MM.1S (cell line): ENCODE results near the gene SELENOP.

Source experiments
- DNase-seq: peaks from one replicate; pipeline ENCODE4 v3.0.0-alpha.2; 2015
- H2AFZ ChIP-seq: fragments of 300-600 bp; sonication (generic); 2 replicates; pipeline ENCODE4 v1.6.0; 2016; ENCODE audit warnings: antibody characterized with exemption, low read length
- H3F3A ChIP-seq: fragments of 300-600 bp; sonication (generic); 2 replicates; pipeline ENCODE4 v1.6.1; 2016; ENCODE audit warnings: mild to moderate bottlenecking, antibody characterized with exemption, low read length, moderate library complexity, mixed read lengths; ENCODE audit not compliant: insufficient read depth
- H3K27ac ChIP-seq: fragments of 300-600 bp; sonication (generic); 2 replicates; pipeline ENCODE4 v1.5.1; 2016; ENCODE audit warnings: mild to moderate bottlenecking, low read length
- H3K27me3 ChIP-seq: fragments of 300-600 bp; sonication (generic); replicated peaks from 2 replicates; pipeline ENCODE4 v1.6.0; 2016; ENCODE audit warnings: low read length; ENCODE audit not compliant: insufficient read depth
- H3K36me3 ChIP-seq: fragments of 300-600 bp; sonication (generic); replicated peaks from 2 replicates; pipeline ENCODE4 v1.6.1; 2016; ENCODE audit warnings: mild to moderate bottlenecking, low read length, mixed read lengths; ENCODE audit not compliant: insufficient read depth
- H3K4me1 ChIP-seq: fragments of 300-600 bp; sonication (generic); 2 replicates; pipeline ENCODE4 v1.6.1; 2016; ENCODE audit warnings: low read length, mixed read lengths
- H3K4me2 ChIP-seq: fragments of 300-600 bp; sonication (generic); 2 replicates; pipeline ENCODE4 v1.6.0; 2016; ENCODE audit warnings: low read depth, low read length
- H3K4me3 ChIP-seq: fragments of 300-600 bp; sonication (generic); 2 replicates; pipeline ENCODE4 v1.5.1; 2016; ENCODE audit warnings: low read length, mixed read lengths
- H3K79me2 ChIP-seq: fragments of 300-600 bp; sonication (generic); 2 replicates; pipeline ENCODE4 v1.6.1; 2016; ENCODE audit warnings: mixed run types, low read length, mixed read lengths
- H3K9ac ChIP-seq: fragments of 300-600 bp; sonication (generic); 2 replicates; pipeline ENCODE4 v1.6.1; 2016; ENCODE audit warnings: low read length, mixed read lengths
- H3K9me2 ChIP-seq: fragments of 300-600 bp; sonication (generic); replicated peaks from 2 replicates; pipeline ENCODE4 v1.6.1; 2016; ENCODE audit warnings: mild to moderate bottlenecking, low read length, mixed read lengths; ENCODE audit not compliant: insufficient read depth
- H3K9me3 ChIP-seq: fragments of 300-600 bp; sonication (generic); replicated peaks from 2 replicates; pipeline ENCODE4 v1.6.1; 2016; ENCODE audit warnings: mild to moderate bottlenecking, low read length, mixed read lengths; ENCODE audit not compliant: insufficient read depth
- H4K20me1 ChIP-seq: fragments of 300-600 bp; sonication (generic); 2 replicates; pipeline ENCODE4 v1.6.1; 2016; ENCODE audit warnings: mild to moderate bottlenecking, low read length, moderate library complexity, mixed read lengths; ENCODE audit not compliant: insufficient read depth
- EZH2 ChIP-seq: fragments of 300-600 bp; sonication (generic); optimal IDR thresholded peaks from 2 replicates; pipeline ENCODE3; 2017; ENCODE audit warnings: low read depth, mild to moderate bottlenecking, antibody characterized with exemption, low read length, mixed read lengths
- EZH2phosphoT487 ChIP-seq: fragments of 300-600 bp; sonication (generic); IDR thresholded peaks from 2 replicates; pipeline ENCODE4 v1.6.1; 2018; ENCODE audit warnings: antibody characterized with exemption, low read length
- TF ChIP-seq, protein P1 (sequence below): fragments of 300-600 bp; sonication (generic); IDR thresholded peaks from 2 replicates; pipeline ENCODE4 v1.5.1; 2016; ENCODE audit warnings: antibody characterized with exemption, low read length, mixed read lengths

SELENOP gene

DNA sequence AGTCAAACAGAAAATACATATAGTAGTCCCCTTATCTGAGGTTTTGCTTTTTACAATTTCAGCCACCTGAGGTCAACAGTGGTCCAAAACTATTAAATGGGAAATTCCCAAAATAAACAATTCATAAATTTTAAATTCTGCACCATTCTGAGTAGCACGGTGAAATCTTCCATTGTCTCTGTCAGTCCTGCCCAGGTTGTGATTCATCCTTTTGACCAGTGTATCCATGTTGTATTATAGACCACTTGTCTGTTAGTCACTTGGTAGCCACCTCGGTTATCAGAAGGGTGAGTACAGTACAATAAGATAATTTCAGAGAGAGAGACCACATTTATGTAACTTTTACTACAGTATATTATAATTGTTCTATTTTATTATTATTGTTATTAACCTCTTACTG is 52.2 kb downstream of the SELENOP start:
- TF ChIP-seq, protein P1, sequence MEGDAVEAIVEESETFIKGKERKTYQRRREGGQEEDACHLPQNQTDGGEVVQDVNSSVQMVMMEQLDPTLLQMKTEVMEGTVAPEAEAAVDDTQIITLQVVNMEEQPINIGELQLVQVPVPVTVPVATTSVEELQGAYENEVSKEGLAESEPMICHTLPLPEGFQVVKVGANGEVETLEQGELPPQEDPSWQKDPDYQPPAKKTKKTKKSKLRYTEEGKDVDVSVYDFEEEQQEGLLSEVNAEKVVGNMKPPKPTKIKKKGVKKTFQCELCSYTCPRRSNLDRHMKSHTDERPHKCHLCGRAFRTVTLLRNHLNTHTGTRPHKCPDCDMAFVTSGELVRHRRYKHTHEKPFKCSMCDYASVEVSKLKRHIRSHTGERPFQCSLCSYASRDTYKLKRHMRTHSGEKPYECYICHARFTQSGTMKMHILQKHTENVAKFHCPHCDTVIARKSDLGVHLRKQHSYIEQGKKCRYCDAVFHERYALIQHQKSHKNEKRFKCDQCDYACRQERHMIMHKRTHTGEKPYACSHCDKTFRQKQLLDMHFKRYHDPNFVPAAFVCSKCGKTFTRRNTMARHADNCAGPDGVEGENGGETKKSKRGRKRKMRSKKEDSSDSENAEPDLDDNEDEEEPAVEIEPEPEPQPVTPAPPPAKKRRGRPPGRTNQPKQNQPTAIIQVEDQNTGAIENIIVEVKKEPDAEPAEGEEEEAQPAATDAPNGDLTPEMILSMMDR: no peak
- TF ChIP-seq EZH2phosphoT487 (no peak), EZH2 (no peak)
- no peak overlapping the region for H3K27ac ChIP-seq
- H3K9ac ChIP-seq: no peak overlapping the region
- H3K9me2 ChIP-seq: no peaks in the 10 kb centered on the region
- no peaks in the 10 kb centered on the region for H3K27me3 ChIP-seq
- no peaks in the 10 kb centered on the region for H3K4me1 ChIP-seq
- no peaks in the 10 kb centered on the region for H4K20me1 ChIP-seq
- no peaks in the 10 kb centered on the region for H3K79me2 ChIP-seq
- H3K9me3 ChIP-seq: no peaks in the 10 kb centered on the region
- H3K4me3 ChIP-seq: no peak overlapping the region
- no peaks in the 10 kb centered on the region for H3F3A ChIP-seq
- DNase-seq: no peak
- H2AFZ ChIP-seq: no peak overlapping the region
- no peaks in the 10 kb centered on the region for H3K36me3 ChIP-seq
- no peak overlapping the region for H3K4me2 ChIP-seq

DNA sequence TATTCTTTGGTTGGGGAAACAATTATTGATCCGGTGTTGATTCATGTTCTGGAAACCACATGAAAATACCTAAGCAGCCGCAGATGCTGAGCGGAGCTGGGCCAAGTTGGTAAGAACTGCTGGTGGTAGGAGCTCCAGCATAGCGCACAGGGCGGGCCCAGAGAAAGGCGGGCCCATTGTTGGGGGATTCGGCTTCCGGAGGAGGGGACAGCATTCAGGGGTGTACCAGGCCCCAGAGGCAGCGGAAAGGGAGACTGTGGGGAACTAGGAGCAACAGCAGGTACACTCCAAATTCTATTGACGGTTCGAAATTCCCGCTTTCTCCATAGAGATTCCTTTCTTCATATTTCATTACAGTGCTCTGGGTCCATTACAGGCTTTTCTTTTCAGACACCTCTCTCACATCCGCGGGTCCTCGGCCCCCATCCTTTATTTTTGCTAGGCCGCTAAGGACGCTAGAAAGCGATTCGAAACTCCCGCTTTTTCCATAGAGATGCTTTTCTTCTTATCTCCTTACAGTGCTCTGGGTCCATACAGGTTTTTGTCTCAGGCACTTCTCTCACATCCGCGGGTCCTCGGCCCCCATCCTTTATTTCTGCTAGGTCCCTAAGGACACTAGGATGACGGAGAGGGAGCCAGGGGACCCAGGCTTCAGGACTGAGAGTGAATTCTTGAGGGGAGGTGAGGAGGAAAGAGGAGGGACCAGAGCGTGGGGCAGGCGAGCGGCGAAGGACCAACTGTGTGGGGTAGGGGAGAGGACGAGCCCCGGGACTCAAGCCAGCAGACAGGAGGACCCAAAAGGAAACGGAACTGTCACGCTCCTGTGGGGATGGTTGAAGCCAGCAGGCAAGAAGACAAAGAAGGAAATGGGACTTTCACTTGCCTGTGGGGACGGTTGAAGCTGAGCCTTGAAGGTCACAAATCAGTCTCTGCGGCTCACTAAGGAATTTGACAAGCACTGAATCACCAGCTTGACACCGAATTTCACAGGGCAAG is 54.8 kb downstream of the SELENOP start, which contains the start of gene CCDC152:
Gene CCDC152 (plus strand): TSS at position 213 of the 996 bp plus-strand sequence. CDS start 2,304 bp downstream, outside the sequence.
- Histone ChIP-seq H3K9me3 (no peaks in the 10 kb centered on the region), H3K27me3 (no peaks in the 10 kb centered on the region), H4K20me1 (no peaks in the 10 kb centered on the region), H3K4me1 (no peaks in the 10 kb centered on the region), H3K4me3 (no peak within 1 kb of the TSS), H2AFZ (no peak within 1 kb of the TSS), H3K27ac (no peak within 1 kb of the TSS), H3K79me2 (no peaks in the 10 kb centered on the region), H3K4me2 (no peak within 1 kb of the TSS), H3K9ac (no peak within 1 kb of the TSS), H3K9me2 (no peaks in the 10 kb centered on the region), H3K36me3 (no peaks in the 10 kb centered on the region), H3F3A (no peaks in the 10 kb centered on the region)
- TF ChIP-seq EZH2 (no peak), EZH2phosphoT487 (no peak)
- TF ChIP-seq, protein P1: no peak
- no peak for DNase-seq

DNA sequence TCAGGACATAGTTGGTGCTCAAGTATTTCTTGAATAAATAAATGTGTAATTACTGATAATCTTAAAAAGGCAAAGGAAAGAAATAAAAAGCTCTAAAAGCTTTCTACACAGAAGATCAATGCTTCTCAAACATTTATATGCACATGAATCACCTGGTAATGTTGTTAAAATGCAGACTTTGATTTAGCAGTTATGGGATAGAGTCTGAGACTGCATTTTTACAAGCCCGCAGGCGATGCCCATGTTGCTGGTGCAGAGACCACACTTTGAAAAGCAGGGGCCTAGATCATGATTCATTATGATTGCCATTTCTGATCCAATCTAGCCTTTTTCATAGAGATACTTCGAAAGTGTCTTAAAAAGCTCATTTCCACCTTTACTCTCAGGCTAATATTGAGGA is 58.6 kb downstream of the SELENOP start:
- Histone ChIP-seq H3K36me3 (no peaks in the 10 kb centered on the region), H3K27me3 (no peaks in the 10 kb centered on the region), H3K4me2 (no peak overlapping the region), H3K9ac (no peak overlapping the region), H3K4me1 (no peaks in the 10 kb centered on the region), H4K20me1 (no peaks in the 10 kb centered on the region), H2AFZ (no peak overlapping the region), H3F3A (no peaks in the 10 kb centered on the region), H3K79me2 (no peaks in the 10 kb centered on the region), H3K9me2 (no peaks in the 10 kb centered on the region), H3K4me3 (no peak overlapping the region), H3K27ac (no peak overlapping the region), H3K9me3 (no peaks in the 10 kb centered on the region)
- DNase-seq: no peak
- TF ChIP-seq, protein P1: no peak
- TF ChIP-seq EZH2phosphoT487 (no peak), EZH2 (no peak)
